ENCODE data around the gene ITGB3.

DNA sequence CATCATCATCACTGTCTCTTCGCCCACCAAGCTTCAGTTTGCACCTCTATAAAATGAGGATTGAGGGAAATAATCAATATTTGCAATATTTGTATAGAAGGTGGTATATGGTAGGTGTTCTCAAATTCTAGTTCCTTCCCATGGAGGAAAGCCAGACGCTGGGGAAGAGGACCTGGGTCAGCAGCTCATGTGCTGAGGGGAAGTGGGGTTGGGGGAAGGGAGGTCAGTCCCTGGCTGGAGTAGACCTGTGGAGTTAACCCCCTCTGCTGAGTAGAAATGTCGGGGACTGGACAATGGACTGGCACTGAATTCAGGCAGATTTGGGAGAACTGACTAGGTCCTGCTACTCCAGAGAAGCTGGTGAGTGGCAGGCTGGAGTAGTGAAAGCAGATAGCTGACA, 12.8 kb upstream of the ITGB3 start:
- TF ChIP-seq, protein P1, sequence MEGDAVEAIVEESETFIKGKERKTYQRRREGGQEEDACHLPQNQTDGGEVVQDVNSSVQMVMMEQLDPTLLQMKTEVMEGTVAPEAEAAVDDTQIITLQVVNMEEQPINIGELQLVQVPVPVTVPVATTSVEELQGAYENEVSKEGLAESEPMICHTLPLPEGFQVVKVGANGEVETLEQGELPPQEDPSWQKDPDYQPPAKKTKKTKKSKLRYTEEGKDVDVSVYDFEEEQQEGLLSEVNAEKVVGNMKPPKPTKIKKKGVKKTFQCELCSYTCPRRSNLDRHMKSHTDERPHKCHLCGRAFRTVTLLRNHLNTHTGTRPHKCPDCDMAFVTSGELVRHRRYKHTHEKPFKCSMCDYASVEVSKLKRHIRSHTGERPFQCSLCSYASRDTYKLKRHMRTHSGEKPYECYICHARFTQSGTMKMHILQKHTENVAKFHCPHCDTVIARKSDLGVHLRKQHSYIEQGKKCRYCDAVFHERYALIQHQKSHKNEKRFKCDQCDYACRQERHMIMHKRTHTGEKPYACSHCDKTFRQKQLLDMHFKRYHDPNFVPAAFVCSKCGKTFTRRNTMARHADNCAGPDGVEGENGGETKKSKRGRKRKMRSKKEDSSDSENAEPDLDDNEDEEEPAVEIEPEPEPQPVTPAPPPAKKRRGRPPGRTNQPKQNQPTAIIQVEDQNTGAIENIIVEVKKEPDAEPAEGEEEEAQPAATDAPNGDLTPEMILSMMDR (IDR thresholded peaks at IDR 0.05) = no peak
- TF ChIP-seq POLR2A (IDR thresholded peaks at IDR 0.05; ENCODE audit: low read depth) (no peak), POLR2AphosphoS5 (IDR thresholded peaks at IDR 0.05) (no peak), EP300 (IDR thresholded peaks at IDR 0.05) (no peak)

All from esophagus muscularis mucosa (tissue), 4 donors.